GM12878 (cell line): ENCODE measurements around the gene CORO2B. TPM values are rescaled to one million over a fixed set of nuclear protein-coding genes. Genes with fewer than 3 reads are reported as not detected.

Source experiments
- CEBPZ ChIP-seq: fragments of 150-350 bp; IDR thresholded peaks from 2 replicates; pipeline ENCODE4 v1.6.1; 2016; ENCODE audit warnings: low read depth, low read length
- KLF5 ChIP-seq: fragments of 450-650 bp; IDR thresholded peaks from 2 replicates; pipeline ENCODE4 v1.6.1; 2014; ENCODE audit warnings: mild to moderate bottlenecking; ENCODE audit not compliant: partially characterized antibody
- NFXL1 ChIP-seq: fragments of 450-650 bp; IDR thresholded peaks from 2 replicates; pipeline ENCODE4 v1.6.1; 2017; ENCODE audit warnings: antibody characterized with exemption, mild to moderate bottlenecking, borderline replicate concordance
- RFX5 ChIP-seq: IDR thresholded peaks from 2 replicates; pipeline ENCODE4 v1.6.1; 2011; ENCODE audit warnings: low read depth, low read length, improper control_type of control experiment
- ZBTB11 ChIP-seq: fragments of 450-650 bp; formaldehyde crosslinking; IDR thresholded peaks from 2 replicates; pipeline ENCODE4 v1.5.0; 2022; ENCODE audit warnings: mild to moderate bottlenecking, missing genetic modification characterization
- ZNF207 ChIP-seq: fragments of 450-650 bp; IDR thresholded peaks from 2 replicates; pipeline ENCODE4 v1.6.1; 2014; ENCODE audit warnings: antibody characterized with exemption, mild to moderate bottlenecking, borderline replicate concordance
- polyA plus RNA-seq, 11 experiments: library from polyadenylated mRNA; depleted of rRNA in 4 of 11; unstranded in 6 of 11; stranded (reverse) in 5 of 11; fragments of >200 nt; fragmentation: Nextera tagmentation in 4 of 11; fragmentation: Illumina TruSeq in 1 of 11; extraction: Ambion mirVana in 4 of 11; extraction: Trizol in 1 of 11; gene quantifications; 1 replicate in 1 of 11; 2 replicates in 10 of 11; pipeline versions ENCODE4 v1.2.1 to v1.2.3, GENCODE V29; 2011 to 2016; ENCODE audit warnings: inconsistent platforms in 2 of 11, missing spikeins in 2 of 11, low read depth in 1 of 11
- total RNA-seq, 4 experiments: library from RNA; depleted of rRNA in 3 of 4; stranded (reverse); fragments of >200 nt in 3 of 4; fragmentation: Illumina TruSeq in 1 of 4; extraction: Trizol in 1 of 4; gene quantifications; 2 replicates each; pipeline versions ENCODE4 v1.2.1 to v1.2.3, GENCODE V29; 2013 to 2021

CORO2B gene
- total and polyA plus RNA-seq, 10 of the 15 experiments (the other 5 are each of a cell fraction or from before 2014, with no cell fraction given), result 0.05 to 0.73 (median 0.13) TPM; not detected in 4

GRCh38 chr15:68589053-68589452 is 10.3 kb downstream of the CORO2B start (continued):
- no peak for TF ChIP-seq CEBPZ
- no peak for TF ChIP-seq ZNF207
- TF ChIP-seq RFX5, result no peak
- no peak for TF ChIP-seq ZBTB11 (CRISPR knock-in tag)
- TF ChIP-seq KLF5, result no peak
- TF ChIP-seq NFXL1, result no peak
